Measurements from ENCODE around the gene DGKE. TPM values are rescaled to one million over a fixed set of nuclear protein-coding genes. Genes with fewer than 3 reads are reported as not detected.

DGKE gene
- total and polyA plus RNA-seq, 2 experiments from 2014 or later = 1.2 to 5.5 TPM

GRCh38 chr17:56914581-56915273, 80.8 kb downstream of the DGKE start:
- DNase-seq (ENCODE audit: low spot score) = peak; percentile 36
- Histone ChIP-seq H3K4me3 (peak overlapping the region; percentile 89), H3K27ac (peak overlapping the region; percentile 94), H3K9me3 (ENCODE audit: low read depth) (no peaks in the 10 kb centered on the region), H3K4me1 (ENCODE audit: insufficient read depth) (peaks cover 21% of the 10 kb centered on the region), H3K79me2 (peaks cover 38% of the 10 kb centered on the region), H2AFZ (peak overlapping the region; percentile 82), H3K9me2 (replicated peaks; ENCODE audit: insufficient read depth) (no peaks in the 10 kb centered on the region), H3K27me3 (no peaks in the 10 kb centered on the region), H3K4me2 (peak overlapping the region; percentile 94), H3K36me3 (replicated peaks; ENCODE audit: insufficient read depth, low read depth) (no peaks in the 10 kb centered on the region), H4K20me1 (ENCODE audit: insufficient read depth, poor library complexity, severe bottlenecking) (no peaks in the 10 kb centered on the region)
- TF ChIP-seq, protein P1, sequence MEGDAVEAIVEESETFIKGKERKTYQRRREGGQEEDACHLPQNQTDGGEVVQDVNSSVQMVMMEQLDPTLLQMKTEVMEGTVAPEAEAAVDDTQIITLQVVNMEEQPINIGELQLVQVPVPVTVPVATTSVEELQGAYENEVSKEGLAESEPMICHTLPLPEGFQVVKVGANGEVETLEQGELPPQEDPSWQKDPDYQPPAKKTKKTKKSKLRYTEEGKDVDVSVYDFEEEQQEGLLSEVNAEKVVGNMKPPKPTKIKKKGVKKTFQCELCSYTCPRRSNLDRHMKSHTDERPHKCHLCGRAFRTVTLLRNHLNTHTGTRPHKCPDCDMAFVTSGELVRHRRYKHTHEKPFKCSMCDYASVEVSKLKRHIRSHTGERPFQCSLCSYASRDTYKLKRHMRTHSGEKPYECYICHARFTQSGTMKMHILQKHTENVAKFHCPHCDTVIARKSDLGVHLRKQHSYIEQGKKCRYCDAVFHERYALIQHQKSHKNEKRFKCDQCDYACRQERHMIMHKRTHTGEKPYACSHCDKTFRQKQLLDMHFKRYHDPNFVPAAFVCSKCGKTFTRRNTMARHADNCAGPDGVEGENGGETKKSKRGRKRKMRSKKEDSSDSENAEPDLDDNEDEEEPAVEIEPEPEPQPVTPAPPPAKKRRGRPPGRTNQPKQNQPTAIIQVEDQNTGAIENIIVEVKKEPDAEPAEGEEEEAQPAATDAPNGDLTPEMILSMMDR (IDR thresholded peaks at IDR 0.05; ENCODE audit: poor library complexity) = no peak
- TF ChIP-seq EZH2 (IDR thresholded peaks at IDR 0.05; ENCODE audit: borderline replicate concordance) = no peak
- no peak for TF ChIP-seq EZH2phosphoT487 (IDR thresholded peaks at IDR 0.05; ENCODE audit: low read depth, severe bottlenecking, unreplicated experiment)
- 21% methylated on average over 13 of the region's 14 CpGs for WGBS (ENCODE audit: low lambda C conversion rate, missing lambda C conversion rate)

GRCh38 chr17:56917559-56918296, 83.8 kb downstream of the DGKE start:
- no peaks in the 10 kb centered on the region for H3K27me3 ChIP-seq
- H3K27ac ChIP-seq = no peak overlapping the region
- 95% methylated on average over 4 of the region's 4 CpGs for WGBS (ENCODE audit: low lambda C conversion rate, missing lambda C conversion rate)
- H3K79me2 ChIP-seq = peaks cover 8% of the 10 kb centered on the region
- no peaks in the 10 kb centered on the region for H3K9me2 ChIP-seq (replicated peaks; ENCODE audit: insufficient read depth)
- no peak overlapping the region for H3K4me2 ChIP-seq
- H3K4me1 ChIP-seq (ENCODE audit: insufficient read depth) = peaks cover 15% of the 10 kb centered on the region
- no peak for DNase-seq (ENCODE audit: low spot score)
- no peaks in the 10 kb centered on the region for H4K20me1 ChIP-seq (ENCODE audit: insufficient read depth, poor library complexity, severe bottlenecking)
- H3K4me3 ChIP-seq = no peak overlapping the region
- no peak overlapping the region for H2AFZ ChIP-seq
- no peaks in the 10 kb centered on the region for H3K9me3 ChIP-seq (ENCODE audit: low read depth)
- no peaks in the 10 kb centered on the region for H3K36me3 ChIP-seq (replicated peaks; ENCODE audit: insufficient read depth, low read depth)
- TF ChIP-seq EZH2 (IDR thresholded peaks at IDR 0.05; ENCODE audit: borderline replicate concordance) = no peak
- TF ChIP-seq EZH2phosphoT487 (IDR thresholded peaks at IDR 0.05; ENCODE audit: low read depth, severe bottlenecking, unreplicated experiment) = no peak
- TF ChIP-seq, protein P1 (IDR thresholded peaks at IDR 0.05; ENCODE audit: poor library complexity) = no peak

DNA sequence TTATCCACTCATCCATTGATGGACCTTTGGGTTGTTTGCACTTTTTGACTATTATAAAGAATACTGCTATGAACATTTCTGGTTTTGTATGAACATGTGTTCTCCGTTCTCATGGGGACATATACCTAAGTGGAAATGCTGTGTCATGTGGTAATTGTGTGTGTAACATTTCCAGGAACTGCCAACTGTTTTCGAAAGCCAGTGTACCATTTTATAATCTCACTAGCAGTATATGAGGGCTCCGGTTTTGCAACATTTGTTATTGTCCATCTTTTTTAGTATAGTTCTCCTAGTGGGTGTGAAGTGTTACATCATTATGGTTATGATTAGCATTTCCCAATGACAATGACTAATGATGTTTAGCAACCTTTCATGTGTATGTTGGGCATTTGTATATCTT, 85.0 kb downstream of the DGKE start:
- 89% methylated on average over 3 of the region's 3 CpGs for WGBS (ENCODE audit: low lambda C conversion rate, missing lambda C conversion rate)
- Histone ChIP-seq H4K20me1 (ENCODE audit: insufficient read depth, poor library complexity, severe bottlenecking) (no peaks in the 10 kb centered on the region), H3K4me1 (ENCODE audit: insufficient read depth) (peaks cover 11% of the 10 kb centered on the region), H3K27me3 (no peaks in the 10 kb centered on the region), H3K4me2 (no peak overlapping the region), H3K27ac (no peak overlapping the region), H3K36me3 (replicated peaks; ENCODE audit: insufficient read depth, low read depth) (no peaks in the 10 kb centered on the region), H3K79me2 (no peaks in the 10 kb centered on the region), H2AFZ (no peak overlapping the region), H3K9me3 (ENCODE audit: low read depth) (no peaks in the 10 kb centered on the region), H3K4me3 (no peak overlapping the region), H3K9me2 (replicated peaks; ENCODE audit: insufficient read depth) (no peaks in the 10 kb centered on the region)
- no peak for DNase-seq (ENCODE audit: low spot score)
- TF ChIP-seq EZH2 (IDR thresholded peaks at IDR 0.05; ENCODE audit: borderline replicate concordance) = no peak
- TF ChIP-seq, protein P1 (IDR thresholded peaks at IDR 0.05; ENCODE audit: poor library complexity) = no peak
- no peak for TF ChIP-seq EZH2phosphoT487 (IDR thresholded peaks at IDR 0.05; ENCODE audit: low read depth, severe bottlenecking, unreplicated experiment)

MicroRNA genes within 50 kb of the gene (microRNA counts, 767-probe panel; counts per million panel counts)
- not detected for microRNA hsa-miR-3614-5p

Small RNA genes within 50 kb of the gene (small RNA-seq; reads per million reads assigned to genes)
- not detected for gene AC015912.2
- gene RNU6-1158P = not detected

Other genes with a start within 250 kb of the DGKE start
- 9.1 and 10.7 TPM in 2 replicates for gene NOG, start 240.5 kb upstream of the DGKE start, total RNA-seq
- gene NOG, start 240.5 kb upstream of the DGKE start, polyA plus RNA-seq = 9.5 and 11.0 TPM in 2 replicates
- 0.16 and 0.27 TPM in 2 replicates for gene C17orf67, start 231 bp upstream of the DGKE start, total RNA-seq
- gene C17orf67, start 231 bp upstream of the DGKE start, polyA plus RNA-seq = 0.73 and 1.6 TPM in 2 replicates
- gene TRIM25, start 79.9 kb downstream of the DGKE start, total RNA-seq = 24.6 and 26.3 TPM in 2 replicates
- 9.1 and 11.4 TPM in 2 replicates for gene TRIM25, start 79.9 kb downstream of the DGKE start, polyA plus RNA-seq
- 19.8 and 21.0 TPM in 2 replicates for gene COIL, start 126.9 kb downstream of the DGKE start, total RNA-seq
- gene COIL, start 126.9 kb downstream of the DGKE start, polyA plus RNA-seq = 12.9 and 18.4 TPM in 2 replicates
- 68.3 and 81.2 TPM in 2 replicates for gene SCPEP1, start 144.0 kb downstream of the DGKE start, total RNA-seq
- gene SCPEP1, start 144.0 kb downstream of the DGKE start, polyA plus RNA-seq = 86.7 and 90.5 TPM in 2 replicates